Neural progenitor cell (in vitro differentiated cells): ENCODE data around the gene CABLES1. TPM values are rescaled to one million over a fixed set of nuclear protein-coding genes. Genes with fewer than 3 reads are reported as not detected.

Source experiments
- DNase-seq: peaks from one replicate; pipeline ENCODE4 v3.0.0-alpha.2; 2016; ENCODE audit warnings: low spot score
- H2AFZ ChIP-seq: fragments of 200-600 bp; sonication (generic); replicated peaks from 2 replicates; pipeline ENCODE4 v1.6.1; 2016; ENCODE audit warnings: antibody characterized with exemption
- H3F3A ChIP-seq: fragments of 200-600 bp; sonication (generic); 2 replicates; pipeline ENCODE4 v1.6.1; 2016; ENCODE audit warnings: antibody characterized with exemption, low read depth
- H3K27ac ChIP-seq: fragments of 200-600 bp; sonication (generic); 2 replicates; pipeline ENCODE4 v1.5.1; 2016; ENCODE audit warnings: mild to moderate bottlenecking
- H3K27me3 ChIP-seq: fragments of 200-600 bp; sonication (generic); 2 replicates; pipeline ENCODE4 v1.6.1; 2016; ENCODE audit warnings: mild to moderate bottlenecking, moderate library complexity
- H3K36me3 ChIP-seq: fragments of 200-600 bp; sonication (generic); 2 replicates; pipeline ENCODE4 v1.5.1; 2016
- H3K4me1 ChIP-seq: fragments of 200-600 bp; sonication (generic); 2 replicates; pipeline ENCODE4 v1.6.1; 2016; ENCODE audit warnings: mixed run types
- H3K4me2 ChIP-seq: fragments of 200-600 bp; sonication (generic); 2 replicates; pipeline ENCODE4 v1.6.1; 2016
- H3K4me3 ChIP-seq: fragments of 200-600 bp; sonication (generic); 2 replicates; pipeline ENCODE4 v1.5.1; 2016
- H3K79me2 ChIP-seq: fragments of 200-600 bp; sonication (generic); 2 replicates; pipeline ENCODE4 v1.6.1; 2016; ENCODE audit warnings: low read depth
- H3K9ac ChIP-seq: fragments of 200-600 bp; sonication (generic); 2 replicates; pipeline ENCODE4 v1.6.1; 2016
- H3K9me3 ChIP-seq: fragments of 200-600 bp; sonication (generic); 2 replicates; pipeline ENCODE4 v1.5.1; 2016; ENCODE audit warnings: low read depth
- H4K20me1 ChIP-seq: fragments of 200-600 bp; sonication (generic); 2 replicates; pipeline ENCODE4 v1.6.1; 2016; ENCODE audit warnings: low read depth
- H3K27ac Mint-ChIP-seq: 3 replicates; pipeline ENCODE4 v1.8.0; 2021; ENCODE audit warnings: mixed read lengths
- H3K27me3 Mint-ChIP-seq: 2 replicates; pipeline ENCODE4 v1.8.0; 2022; ENCODE audit warnings: low read depth, mild to moderate bottlenecking, inconsistent platforms, moderate library complexity, mixed read lengths; ENCODE audit not compliant: insufficient read depth
- H3K36me3 Mint-ChIP-seq: 3 replicates; pipeline ENCODE4 v1.8.0; 2021; ENCODE audit warnings: mixed read lengths
- H3K4me1 Mint-ChIP-seq: 3 replicates; pipeline ENCODE4 v1.8.0; 2021; ENCODE audit warnings: mixed read lengths
- H3K4me3 Mint-ChIP-seq: 3 replicates; pipeline ENCODE4 v1.8.0; 2021; ENCODE audit warnings: mild to moderate bottlenecking, moderate library complexity, mixed read lengths
- H3K9me3 Mint-ChIP-seq: 3 replicates; pipeline ENCODE4 v1.8.0; 2020; ENCODE audit warnings: mixed read lengths
- EZH2 ChIP-seq: fragments of 200-600 bp; sonication (generic); IDR thresholded peaks from 2 replicates; pipeline ENCODE4 v1.6.1; 2017; ENCODE audit warnings: antibody characterized with exemption, mild to moderate bottlenecking, moderate library complexity
- EZH2phosphoT487 ChIP-seq: fragments of 200-600 bp; sonication (generic); IDR thresholded peaks from 2 replicates; pipeline ENCODE4 v1.6.1; 2017; ENCODE audit warnings: antibody characterized with exemption
- total RNA-seq: library from RNA; depleted of rRNA; stranded (reverse); fragments of >200 nt; gene quantifications from 2 replicates; pipeline ENCODE4 v1.2.3, GENCODE V29; 2015; ENCODE audit warnings: low replicate concordance
- TF ChIP-seq, protein P1 (sequence below): fragments of 200-600 bp; sonication (generic); IDR thresholded peaks from 2 replicates; pipeline ENCODE4 v1.5.1; 2017; ENCODE audit warnings: antibody characterized with exemption, mild to moderate bottlenecking

CABLES1 gene
- total RNA-seq, 1 donor from 2014 or later = 2.8 TPM

GRCh38 chr18:23196119-23197007 is 61.1 kb downstream of the CABLES1 start:
- DNase-seq = no peak
- no peak for TF ChIP-seq EZH2
- TF ChIP-seq EZH2phosphoT487 = no peak
- Histone ChIP-seq H3K4me2 (peak overlapping the region; percentile 48), H3K4me1 (peaks cover 38% of the 10 kb centered on the region), H2AFZ (no peak overlapping the region), H3K9ac (no peak overlapping the region), H3K36me3 (no peaks in the 10 kb centered on the region), H3K27ac (no peak overlapping the region), H3K9me3 (no peaks in the 10 kb centered on the region), H3K27me3 (no peaks in the 10 kb centered on the region), H3K79me2 (no peaks in the 10 kb centered on the region), H3F3A (peaks cover 11% of the 10 kb centered on the region), H4K20me1 (no peaks in the 10 kb centered on the region), H3K4me3 (no peak overlapping the region)
- Mint-ChIP-seq H3K9me3 (peaks cover 2% of the 10 kb centered on the region), H3K27me3 (peaks cover 2% of the 10 kb centered on the region), H3K4me3 (peak overlapping the region; percentile 34), H3K36me3 (peaks cover 14% of the 10 kb centered on the region), H3K4me1 (peaks cover 61% of the 10 kb centered on the region), H3K27ac (peak overlapping the region; percentile 90)

DNA sequence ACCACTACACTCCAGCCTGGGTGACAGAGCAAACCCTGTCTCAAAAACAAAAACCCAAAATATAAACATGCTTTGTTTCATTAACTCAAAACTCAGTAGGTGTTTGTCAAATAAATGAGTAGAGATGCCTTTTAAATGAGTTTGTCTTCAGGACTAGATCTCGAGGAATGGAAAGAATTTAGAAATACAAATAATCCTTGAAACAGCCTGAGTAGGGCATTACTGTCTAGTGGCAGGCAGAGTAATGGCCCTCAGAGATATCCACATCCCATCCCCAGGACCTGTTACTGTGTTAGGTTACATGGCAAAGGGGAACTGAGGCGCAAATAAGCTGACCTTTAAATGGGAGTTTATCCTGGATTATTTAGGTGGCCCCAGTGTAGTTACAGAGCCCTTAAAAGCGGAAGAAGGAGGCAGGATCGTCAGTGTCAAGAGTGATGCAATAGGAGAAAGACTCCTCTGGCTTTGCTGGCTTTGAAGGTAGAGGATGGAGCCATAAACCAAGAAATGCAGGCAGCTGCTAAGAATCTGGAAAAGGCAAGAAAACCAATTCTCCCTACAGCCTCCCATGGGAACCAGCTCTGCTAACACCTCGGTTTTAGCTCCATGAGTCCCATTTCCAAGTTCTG is 63.0 kb downstream of the CABLES1 start:
- Mint-ChIP-seq H3K4me1 (peaks cover 65% of the 10 kb centered on the region), H3K9me3 (peaks cover 10% of the 10 kb centered on the region), H3K4me3 (no peak overlapping the region), H3K36me3 (peaks cover 28% of the 10 kb centered on the region), H3K27ac (no peak overlapping the region), H3K27me3 (peaks cover 2% of the 10 kb centered on the region)
- peaks cover 32% of the 10 kb centered on the region for H3K4me1 ChIP-seq
- no peaks in the 10 kb centered on the region for H3K36me3 ChIP-seq
- H3K27ac ChIP-seq = no peak overlapping the region
- H3K4me2 ChIP-seq = no peak overlapping the region
- TF ChIP-seq EZH2 = no peak
- no peak for TF ChIP-seq EZH2phosphoT487
- TF ChIP-seq, protein P1, sequence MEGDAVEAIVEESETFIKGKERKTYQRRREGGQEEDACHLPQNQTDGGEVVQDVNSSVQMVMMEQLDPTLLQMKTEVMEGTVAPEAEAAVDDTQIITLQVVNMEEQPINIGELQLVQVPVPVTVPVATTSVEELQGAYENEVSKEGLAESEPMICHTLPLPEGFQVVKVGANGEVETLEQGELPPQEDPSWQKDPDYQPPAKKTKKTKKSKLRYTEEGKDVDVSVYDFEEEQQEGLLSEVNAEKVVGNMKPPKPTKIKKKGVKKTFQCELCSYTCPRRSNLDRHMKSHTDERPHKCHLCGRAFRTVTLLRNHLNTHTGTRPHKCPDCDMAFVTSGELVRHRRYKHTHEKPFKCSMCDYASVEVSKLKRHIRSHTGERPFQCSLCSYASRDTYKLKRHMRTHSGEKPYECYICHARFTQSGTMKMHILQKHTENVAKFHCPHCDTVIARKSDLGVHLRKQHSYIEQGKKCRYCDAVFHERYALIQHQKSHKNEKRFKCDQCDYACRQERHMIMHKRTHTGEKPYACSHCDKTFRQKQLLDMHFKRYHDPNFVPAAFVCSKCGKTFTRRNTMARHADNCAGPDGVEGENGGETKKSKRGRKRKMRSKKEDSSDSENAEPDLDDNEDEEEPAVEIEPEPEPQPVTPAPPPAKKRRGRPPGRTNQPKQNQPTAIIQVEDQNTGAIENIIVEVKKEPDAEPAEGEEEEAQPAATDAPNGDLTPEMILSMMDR = no peak
- peaks cover 11% of the 10 kb centered on the region for H3F3A ChIP-seq
- no peaks in the 10 kb centered on the region for H3K27me3 ChIP-seq
- no peaks in the 10 kb centered on the region for H3K79me2 ChIP-seq
- no peak overlapping the region for H2AFZ ChIP-seq
- H4K20me1 ChIP-seq = no peaks in the 10 kb centered on the region
- H3K9ac ChIP-seq = no peak overlapping the region
- H3K9me3 ChIP-seq = no peaks in the 10 kb centered on the region
- H3K4me3 ChIP-seq = no peak overlapping the region
- DNase-seq = no peak

DNA sequence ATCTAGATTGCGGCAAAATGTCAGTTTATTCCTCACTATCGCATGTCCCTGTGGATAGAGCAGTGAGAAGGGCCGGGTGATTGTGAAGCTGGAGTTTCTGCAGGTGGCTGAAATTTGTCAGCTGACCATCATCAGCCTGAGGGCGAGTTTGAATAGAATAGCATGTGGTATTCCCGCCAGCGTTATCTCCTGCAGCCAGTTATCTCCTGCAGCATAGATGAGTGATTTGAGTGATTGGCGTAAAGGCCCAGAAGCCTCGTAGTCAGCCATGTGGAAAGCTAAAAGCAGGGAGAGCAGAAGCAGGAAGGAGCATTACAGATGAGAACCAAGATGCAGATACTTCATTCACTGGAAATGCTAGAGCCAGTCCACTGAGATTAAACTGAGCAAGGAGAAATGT is 65.5 kb downstream of the CABLES1 start:
- H3K27ac Mint-ChIP-seq = peak overlapping the region; percentile 68
- H3K36me3 Mint-ChIP-seq = peaks cover 33% of the 10 kb centered on the region
- Histone ChIP-seq H3K4me1 (peaks cover 10% of the 10 kb centered on the region), H3F3A (peaks cover 8% of the 10 kb centered on the region), H3K4me2 (no peak overlapping the region), H3K9ac (no peak overlapping the region), H2AFZ (no peak overlapping the region), H3K27me3 (no peaks in the 10 kb centered on the region), H3K9me3 (no peaks in the 10 kb centered on the region), H3K79me2 (no peaks in the 10 kb centered on the region), H4K20me1 (no peaks in the 10 kb centered on the region), H3K36me3 (no peaks in the 10 kb centered on the region), H3K4me3 (no peak overlapping the region), H3K27ac (no peak overlapping the region)
- H3K4me1 Mint-ChIP-seq = peaks cover 47% of the 10 kb centered on the region
- peaks cover 12% of the 10 kb centered on the region for H3K9me3 Mint-ChIP-seq
- DNase-seq = peak; percentile 43
- H3K27me3 Mint-ChIP-seq = peaks cover 2% of the 10 kb centered on the region
- no peak overlapping the region for H3K4me3 Mint-ChIP-seq
- TF ChIP-seq, protein P1 = no peak
- TF ChIP-seq EZH2 = no peak
- TF ChIP-seq EZH2phosphoT487 = no peak
